GM21737 (cell line): ENCODE data around the gene COL25A1.
"Not testable (repeated sequence)": the region's sequence is repeated elsewhere in the genome, so short reads cannot be mapped to it uniquely, and the experiment has no call there.

ENCODE experiments used
- ATAC-seq: cut with Tn5 transposase; IDR thresholded peaks from one replicate; pipeline ENCODE4 v1.9.1; 2021; ENCODE audit warnings: mild to moderate bottlenecking, moderate library complexity; ENCODE audit not compliant: unreplicated experiment

The COL25A1 gene

GRCh38 chr4:109070677-109071076 lies 231.8 kb downstream of the COL25A1 start:
- ATAC-seq: not testable (repeated sequence)

- ATAC-seq: no peak
These were observed 234.8 kb downstream of the COL25A1 start for GRCh38 chr4:109067508-109068235.

- no peak for ATAC-seq
These were observed 237.5 kb downstream of the COL25A1 start for GRCh38 chr4:109065006-109065405.

GRCh38 chr4:109053257-109053656 lies 249.2 kb downstream of the COL25A1 start:
- ATAC-seq: no peak

- ATAC-seq: no peak
These were observed 249.6 kb downstream of the COL25A1 start for GRCh38 chr4:109052821-109053220.

- ATAC-seq: no peak
These were observed 251.4 kb downstream of the COL25A1 start for GRCh38 chr4:109051054-109051453.

GRCh38 chr4:109049926-109050325 lies 252.5 kb downstream of the COL25A1 start:
- no peak for ATAC-seq

GRCh38 chr4:109046471-109047201 lies 255.8 kb downstream of the COL25A1 start:
- ATAC-seq: no peak

GRCh38 chr4:109044431-109044830 lies 258.0 kb downstream of the COL25A1 start:
- no peak for ATAC-seq

GRCh38 chr4:109043286-109043685 lies 259.2 kb downstream of the COL25A1 start:
- ATAC-seq: no peak

- no peak for ATAC-seq
These were observed 260.7 kb downstream of the COL25A1 start for GRCh38 chr4:109041463-109042360.

- ATAC-seq: no peak
These were observed 262.0 kb downstream of the COL25A1 start for GRCh38 chr4:109040441-109040840.

GRCh38 chr4:109037026-109037425 lies 265.4 kb downstream of the COL25A1 start:
- ATAC-seq: no peak

GRCh38 chr4:109033993-109034392 lies 268.5 kb downstream of the COL25A1 start:
- ATAC-seq: no peak

- no peak for ATAC-seq
These were observed 269.8 kb downstream of the COL25A1 start for GRCh38 chr4:109032671-109033070.

GRCh38 chr4:109029987-109030386 lies 272.5 kb downstream of the COL25A1 start:
- no peak for ATAC-seq

- ATAC-seq: no peak
These were observed 275.4 kb downstream of the COL25A1 start for GRCh38 chr4:109027016-109027500.

- ATAC-seq: no peak
These were observed 275.9 kb downstream of the COL25A1 start for GRCh38 chr4:109026588-109026987.

GRCh38 chr4:109025471-109026076 lies 276.9 kb downstream of the COL25A1 start:
- no peak for ATAC-seq

- no peak for ATAC-seq
These were observed 279.5 kb downstream of the COL25A1 start for GRCh38 chr4:109022961-109023360.

GRCh38 chr4:109021630-109022029 lies 280.8 kb downstream of the COL25A1 start:
- not testable (repeated sequence) for ATAC-seq
